Iris pigment epithelial cell (primary cell): ENCODE results near the gene IL4.

Source experiments
- DNase-seq: peaks from one replicate; pipeline ENCODE4 v3.0.0-alpha.2; 2011; ENCODE audit warnings: low read depth

Gene IL4

DNA sequence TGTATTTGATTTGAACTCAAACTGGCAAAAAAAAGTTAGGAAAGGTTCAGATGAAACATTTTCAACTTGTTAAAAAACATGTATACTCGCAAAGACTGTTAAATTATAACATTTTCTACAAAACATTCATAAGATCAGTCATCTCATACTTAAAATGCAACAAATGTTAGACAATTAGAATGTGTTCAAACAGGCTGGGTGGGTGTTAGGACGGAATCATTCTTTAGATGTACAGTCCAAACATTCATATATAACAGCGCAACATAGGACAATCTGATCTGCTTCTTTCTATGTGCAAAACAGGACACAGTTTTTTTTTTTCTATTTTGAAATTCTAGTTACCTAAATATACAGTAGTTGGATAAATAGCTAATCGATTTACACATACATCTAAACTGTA is 22.2 kb downstream of the IL4 start:
- DNase-seq, result no peak

DNA sequence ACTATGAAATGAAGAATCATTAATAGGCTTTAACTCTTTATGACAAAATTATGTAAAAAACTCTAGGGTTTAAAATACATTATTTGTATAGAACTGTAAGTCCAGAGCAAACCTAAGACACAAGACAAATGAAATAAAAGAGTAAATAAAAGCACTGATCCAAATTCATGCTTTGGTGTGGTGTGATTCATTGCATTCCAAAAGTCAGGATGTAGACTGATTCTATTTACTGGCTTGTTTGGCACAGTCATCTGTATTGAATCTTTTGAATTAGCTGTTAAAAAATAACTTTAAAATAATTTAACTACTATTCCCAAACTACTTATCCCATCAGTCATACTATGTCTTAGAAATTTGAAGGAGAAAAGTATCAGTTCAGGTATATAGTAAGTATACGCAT is 31.1 kb downstream of the IL4 start:
- peak; percentile 61 for DNase-seq

DNA sequence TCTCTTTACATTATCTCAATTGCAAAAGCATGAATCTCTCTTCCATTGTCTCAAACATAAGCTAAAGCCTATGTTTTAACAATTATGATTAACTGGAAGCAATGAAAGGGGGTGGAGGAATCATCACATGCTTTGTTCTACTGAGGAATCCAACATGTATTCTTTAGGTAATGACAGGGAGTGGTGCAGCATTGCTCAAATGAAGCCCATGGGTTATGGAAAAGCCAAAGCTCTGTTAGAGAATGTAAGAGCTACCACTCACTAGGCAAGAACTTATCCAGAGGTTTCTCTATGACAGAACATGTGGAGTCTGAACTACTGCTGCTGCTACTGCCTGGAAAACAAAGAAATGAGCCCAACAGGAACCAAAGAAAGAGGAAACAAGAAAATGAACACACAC is 34.9 kb downstream of the IL4 start:
- DNase-seq, result no peak

- no peak for DNase-seq
These were observed 40.9 kb downstream of the IL4 start for GRCh38 chr5:132714456-132715307.

DNA sequence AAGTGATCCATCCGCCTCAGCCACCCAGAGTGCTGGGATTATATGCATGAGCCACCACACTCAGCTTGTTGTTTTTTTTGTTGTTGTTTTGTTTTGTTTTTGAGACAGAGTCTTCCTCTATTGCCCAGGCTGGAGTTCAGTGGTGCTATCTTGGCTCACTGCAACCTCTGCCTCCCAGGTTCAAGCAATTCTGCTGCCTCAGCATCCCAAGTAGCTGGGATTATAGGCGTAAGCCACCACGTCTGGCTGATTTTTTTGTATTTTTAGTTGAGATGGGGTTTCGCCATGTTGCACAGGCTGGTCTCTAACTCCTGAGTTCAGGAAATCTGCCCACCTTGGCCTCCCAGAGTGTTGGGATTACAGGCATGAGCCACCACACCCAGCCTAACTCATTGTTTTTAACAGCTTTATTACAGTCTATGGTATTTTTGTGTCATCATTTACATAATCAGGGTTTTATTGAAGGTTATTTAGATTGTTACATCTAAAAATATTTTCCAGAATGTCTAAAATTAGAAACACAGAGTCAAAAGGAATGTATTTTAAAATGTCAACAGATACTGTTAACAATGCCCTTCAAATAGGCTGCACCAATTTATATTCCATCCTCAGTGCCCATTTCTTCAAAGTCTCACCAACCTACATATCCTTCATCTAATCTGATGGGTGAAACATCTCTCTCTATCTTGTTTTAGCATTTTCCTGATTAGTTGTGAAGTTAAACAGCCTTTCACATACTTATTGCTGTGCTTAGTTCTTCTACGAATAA is 44.9 kb downstream of the IL4 start:
- DNase-seq, result no peak

DNA sequence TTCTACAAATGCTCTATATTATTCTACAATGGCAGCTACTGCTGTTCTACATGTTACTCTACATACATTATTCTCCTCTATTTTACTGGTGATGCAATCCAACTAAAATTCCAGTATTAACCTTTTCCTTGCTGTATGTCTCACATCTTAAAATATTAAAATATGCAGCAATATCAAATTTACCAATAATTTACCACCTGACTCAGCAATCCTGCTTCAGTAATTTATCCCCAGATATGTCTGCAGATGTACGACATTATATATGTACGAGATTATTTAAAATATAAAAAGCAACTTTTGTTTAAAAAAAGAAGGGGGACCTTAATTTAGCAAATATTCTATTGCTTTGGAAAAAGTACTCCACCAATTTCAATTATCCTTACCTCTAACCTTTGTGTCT is 52.0 kb downstream of the IL4 start:
- no peak for DNase-seq

GRCh38 chr5:132729896-132730295 is 56.1 kb downstream of the IL4 start:
- no peak for DNase-seq
